Articular chondrocyte of knee joint (primary cell): Measurements from ENCODE around the gene SULT1C3. TPM values are rescaled to one million over a fixed set of nuclear protein-coding genes. Genes with fewer than 3 reads are reported as not detected.

ENCODE experiments used
- total RNA-seq: library from RNA; depleted of rRNA; stranded (reverse); fragments of >200 nt; gene quantifications from 2 replicates; pipeline ENCODE4 v1.2.3, GENCODE V29; 2012

The SULT1C3 gene
- total RNA-seq, result not detected in 2 replicates

GRCh38 chr2:108239786-108240185 is at the start of gene SULT1C3:
Gene SULT1C3, plus strand, starts transcription at chr2:108239968. Its CDS starts 7,227 bp downstream, at chr2:108247195.

DNA sequence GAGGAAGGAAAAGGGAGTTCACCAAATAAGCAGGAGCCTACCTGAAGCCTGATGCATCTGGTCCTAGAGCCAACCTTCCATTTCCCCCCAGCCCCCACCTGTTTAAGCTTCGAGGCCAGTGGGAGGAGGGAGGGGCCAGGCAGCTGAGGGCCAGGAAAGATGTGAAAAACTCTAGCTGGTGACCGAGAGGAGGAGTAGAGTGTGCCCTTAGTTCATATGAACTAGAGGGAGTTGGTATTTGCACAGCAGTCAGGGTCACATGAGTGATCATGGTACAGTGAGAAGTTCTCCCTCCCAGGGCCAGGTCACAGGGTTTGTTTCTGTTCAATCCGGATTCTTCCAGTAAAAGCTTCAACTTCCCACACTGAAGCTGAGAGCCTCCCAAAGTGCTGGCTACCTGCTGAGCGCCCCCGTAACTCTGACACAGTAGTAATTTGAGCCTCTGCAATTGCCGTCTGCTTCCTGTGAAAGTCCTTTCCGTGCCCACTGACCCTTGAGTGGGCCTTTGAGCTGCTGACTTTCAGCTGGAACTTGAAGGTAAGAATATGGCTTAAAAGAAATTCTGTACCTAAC is 48.9 kb downstream of the SULT1C3 start, which contains the start of gene SULT1C2:
TSS of gene SULT1C2 (plus strand) at position 362 of the 573 bp plus-strand sequence. CDS start 4,773 bp downstream, outside the sequence.

Other genes starting within 250 kb of the SULT1C3 start
- 0.54 and 0.91 TPM in 2 replicates for gene SULT1C2, start 48.9 kb downstream of the SULT1C3 start, total RNA-seq
- gene SULT1C4, start 138.0 kb downstream of the SULT1C3 start, total RNA-seq, result 0.26 and 0.32 TPM in 2 replicates
- 45.5 and 49.0 TPM in 2 replicates for gene GCC2, start 209.2 kb downstream of the SULT1C3 start, total RNA-seq